ENCODE data around the gene CD209.

CD209 gene

GRCh38 chr19:7737215-7737614 lies 10.1 kb downstream of the CD209 start:
- DNase-seq = no peak

- DNase-seq = no peak
Observed at GRCh38 chr19:7736148-7736547, 11.2 kb downstream of the CD209 start.

- no peak for DNase-seq
Observed at GRCh38 chr19:7734220-7735203, 12.8 kb downstream of the CD209 start.

GRCh38 chr19:7733376-7733775 lies 14.0 kb downstream of the CD209 start:
- no peak for DNase-seq

- DNase-seq = no peak
Observed at GRCh38 chr19:7732045-7732444, 15.3 kb downstream of the CD209 start, which contains the start of gene CLEC4G. Gene CLEC4G, minus strand, starts transcription at chr19:7732110. Its CDS starts 8 bp downstream, at chr19:7732102.

- no peak for DNase-seq
Observed at GRCh38 chr19:7731615-7732014, 15.7 kb downstream of the CD209 start.

GRCh38 chr19:7731218-7731595 lies 16.1 kb downstream of the CD209 start:
- no peak for DNase-seq

GRCh38 chr19:7730286-7731217 lies 16.8 kb downstream of the CD209 start:
- no peak for DNase-seq

- DNase-seq = no peak
Observed at GRCh38 chr19:7729831-7730285, 17.5 kb downstream of the CD209 start.

GRCh38 chr19:7729211-7729610 lies 18.1 kb downstream of the CD209 start:
- DNase-seq = no peak

- DNase-seq = no peak
Observed at GRCh38 chr19:7725791-7726190, 21.5 kb downstream of the CD209 start.

GRCh38 chr19:7722231-7722651 lies 25.1 kb downstream of the CD209 start:
- DNase-seq = no peak

GRCh38 chr19:7720351-7720750 lies 27.0 kb downstream of the CD209 start:
- no peak for DNase-seq

- DNase-seq = no peak
Observed at GRCh38 chr19:7718668-7719067, 28.7 kb downstream of the CD209 start.

- no peak for DNase-seq
Observed at GRCh38 chr19:7716762-7717161, 30.6 kb downstream of the CD209 start.

- no peak for DNase-seq
Observed at GRCh38 chr19:7715671-7716070, 31.7 kb downstream of the CD209 start.

- DNase-seq = no peak
Observed at GRCh38 chr19:7710616-7711015, 36.7 kb downstream of the CD209 start.

GRCh38 chr19:7709932-7710460 lies 37.3 kb downstream of the CD209 start:
- no peak for DNase-seq

GRCh38 chr19:7706955-7707456 lies 40.3 kb downstream of the CD209 start:
- no peak for DNase-seq

GRCh38 chr19:7706188-7706954 lies 41.0 kb downstream of the CD209 start:
- DNase-seq = no peak

- no peak for DNase-seq
Observed at GRCh38 chr19:7705387-7706187, 41.7 kb downstream of the CD209 start.

Data from fibroblast of skin of scalp (primary cell).